HepG2 (cell line): Measurements from ENCODE around the gene FASTK. TPM values are rescaled to one million over a fixed set of nuclear protein-coding genes. Genes with fewer than 3 reads are reported as not detected.

ENCODE experiments used
- AGO2 ChIP-seq: fragments of 200-400 bp; formaldehyde crosslinking; optimal IDR thresholded peaks from 2 replicates; pipeline ENCODE3; 2017; ENCODE audit warnings: mild to moderate bottlenecking, low read depth, low read length, moderate library complexity
- AKAP8 ChIP-seq: sonication (generic); formaldehyde crosslinking; IDR thresholded peaks from 2 replicates; pipeline ENCODE4 v1.5.1; 2020; ENCODE audit warnings: mild to moderate bottlenecking, missing genetic modification reagents
- CSRNP2 ChIP-seq: sonication (generic); formaldehyde crosslinking; conservative IDR thresholded peaks from 2 replicates; pipeline ENCODE4 v1.8.0; 2022; ENCODE audit warnings: low read depth, missing genetic modification reagents
- GATAD2A ChIP-seq: IDR thresholded peaks from 2 replicates; pipeline ENCODE4 v1.6.1; 2016
- HCFC1 ChIP-seq: fragments of 150-350 bp; IDR thresholded peaks from 2 replicates; pipeline ENCODE4 v1.6.1; 2014; ENCODE audit warnings: low read depth, low read length
- MXD4 ChIP-seq: IDR thresholded peaks from 2 replicates; pipeline ENCODE4 v1.6.1; 2016; ENCODE audit warnings: mild to moderate bottlenecking, missing biosample characterization, missing genetic modification reagents
- MZF1 ChIP-seq: sonication (generic); formaldehyde crosslinking; IDR thresholded peaks from 2 replicates; pipeline ENCODE4 v1.8.1; 2023; ENCODE audit warnings: mild to moderate bottlenecking, missing genetic modification reagents, borderline replicate concordance
- POLR2G ChIP-seq: fragments of 200-400 bp; formaldehyde crosslinking; IDR thresholded peaks from 2 replicates; pipeline ENCODE4 v1.6.1; 2018; ENCODE audit warnings: mild to moderate bottlenecking, low read depth, low read length, moderate library complexity
- SALL1 ChIP-seq: sonication (generic); formaldehyde crosslinking; IDR thresholded peaks from 2 replicates; pipeline ENCODE4 v1.8.0; 2022; ENCODE audit warnings: mild to moderate bottlenecking, missing genetic modification reagents
- SOX6 ChIP-seq, 2 experiments: fragments of 450-650 bp in 1 of 2; sonication (generic) in 1 of 2; formaldehyde crosslinking in 1 of 2; IDR thresholded peaks; 2 replicates each; pipeline versions ENCODE4 v1.4.0 to v1.6.1; 2017 to 2020; ENCODE audit warnings: antibody characterized with exemption in 1 of 2, mild to moderate bottlenecking in 1 of 2, missing genetic modification reagents in 1 of 2
- TBX2 ChIP-seq: sonication (generic); formaldehyde crosslinking; IDR thresholded peaks from 2 replicates; pipeline ENCODE4 v1.5.0; 2020; ENCODE audit warnings: missing genetic modification reagents, mild to moderate bottlenecking, borderline replicate concordance
- ZBTB3 ChIP-seq: sonication (generic); formaldehyde crosslinking; IDR thresholded peaks from 2 replicates; pipeline ENCODE4 v1.4.0; 2020; ENCODE audit warnings: low read depth, mild to moderate bottlenecking, moderate library complexity, missing genetic modification reagents, borderline replicate concordance
- ZBTB7A ChIP-seq: sonication (generic); formaldehyde crosslinking; IDR thresholded peaks from 2 replicates; pipeline ENCODE4 v1.8.0; 2022; ENCODE audit warnings: mild to moderate bottlenecking, missing genetic modification reagents
- ZFP62 ChIP-seq: sonication (generic); formaldehyde crosslinking; IDR thresholded peaks from 2 replicates; pipeline ENCODE4 v1.4.0; 2020; ENCODE audit warnings: missing genetic modification reagents
- ZNF337 ChIP-seq: sonication (generic); formaldehyde crosslinking; IDR thresholded peaks from 2 replicates; pipeline ENCODE4 v1.5.1; 2020; ENCODE audit warnings: missing genetic modification reagents, low read depth, mild to moderate bottlenecking, borderline replicate concordance
- ZNF431 ChIP-seq: sonication (generic); formaldehyde crosslinking; IDR thresholded peaks from 2 replicates; pipeline ENCODE4 v1.9.0; 2022; ENCODE audit warnings: missing genetic modification reagents, low read depth, mild to moderate bottlenecking, borderline replicate concordance
- ZNF558 ChIP-seq: sonication (generic); formaldehyde crosslinking; IDR thresholded peaks from 2 replicates; pipeline ENCODE4 v1.9.0; 2022; ENCODE audit warnings: mild to moderate bottlenecking, missing genetic modification reagents, borderline replicate concordance
- ZNF780A ChIP-seq: sonication (generic); formaldehyde crosslinking; IDR thresholded peaks from 2 replicates; pipeline ENCODE4 v1.8.0; 2022; ENCODE audit warnings: mild to moderate bottlenecking, missing genetic modification reagents, moderate library complexity
- ZSCAN25 ChIP-seq: sonication (generic); formaldehyde crosslinking; IDR thresholded peaks from 2 replicates; pipeline ENCODE4 v1.8.0; 2022; ENCODE audit warnings: mild to moderate bottlenecking, missing genetic modification reagents
- polyA plus RNA-seq, 8 experiments: library from polyadenylated mRNA; depleted of rRNA in 3 of 8; stranded (reverse) in 7 of 8; unstranded in 1 of 8; fragments of >200 nt; fragmentation: Illumina TruSeq in 4 of 8; extraction: Trizol in 4 of 8; gene quantifications; 2 replicates each; pipeline versions ENCODE4 v1.2.1 to v1.2.3, GENCODE V29; 2011 to 2016; ENCODE audit warnings: low read depth in 4 of 8, missing spikeins in 1 of 8, mixed read lengths in 1 of 8; ENCODE audit not compliant: insufficient read depth in 1 of 8
- total RNA-seq, 5 experiments: library from RNA; depleted of rRNA; stranded (reverse); fragments of >200 nt; fragmentation: Illumina TruSeq; extraction: Trizol; gene quantifications; 2 replicates each; pipeline ENCODE4 v1.2.3, GENCODE V29; 2016; ENCODE audit warnings: low read depth in 1 of 5
- TF ChIP-seq, protein P1 (sequence below): sonication (generic); formaldehyde crosslinking; IDR thresholded peaks from 2 replicates; pipeline ENCODE4 v1.5.0; 2020; ENCODE audit warnings: missing genetic modification reagents
- TF ChIP-seq, protein P2 (sequence below): sonication (generic); formaldehyde crosslinking; IDR thresholded peaks from 2 replicates; pipeline ENCODE4 v1.9.0; 2021; ENCODE audit warnings: missing genetic modification reagents, mild to moderate bottlenecking, borderline replicate concordance
- TF ChIP-seq, protein P3 (sequence below): sonication (generic); formaldehyde crosslinking; IDR thresholded peaks from 2 replicates; pipeline ENCODE4 v1.4.0; 2020; ENCODE audit warnings: mild to moderate bottlenecking, missing genetic modification reagents

FASTK gene
- total and polyA plus RNA-seq, 2 of the 13 experiments (the other 11 are each of a cell fraction or from before 2014, with no cell fraction given) = 52.9 to 55.7 TPM

GRCh38 chr7:151082141-151083070 is 1.8 kb upstream of the FASTK start (continued):
- TF ChIP-seq ZFP62 (CRISPR knock-in tag) (no peak), AKAP8 (CRISPR knock-in tag) (peak; percentile 47; the same call in 1 of the 2 replicates), ZNF431 (CRISPR knock-in tag) (no peak), ZNF780A (CRISPR knock-in tag) (no peak), SALL1 (CRISPR knock-in tag) (peak; percentile 15; the same call in 1 of the 2 replicates), ZSCAN25 (CRISPR knock-in tag) (peak; percentile 74), ZBTB3 (CRISPR knock-in tag) (no peak), ZBTB7A (CRISPR knock-in tag) (no peak), ZNF558 (CRISPR knock-in tag) (no peak), HCFC1 (no peak), GATAD2A (CRISPR knock-in tag) (no peak), ZNF337 (CRISPR knock-in tag) (0 out of 2 replicates have a peak, but pooled peaks have one; percentile 28), MXD4 (no peak), CSRNP2 (CRISPR knock-in tag) (no peak), TBX2 (CRISPR knock-in tag) (no peak), AGO2 (peak; percentile 54), SOX6 (IDR thresholded peaks at IDR 0.05) (no peak), SOX6 (CRISPR knock-in tag; IDR thresholded peaks at IDR 0.05) (peak; percentile 10; the same call in 1 of the 2 replicates), MZF1 (CRISPR knock-in tag) (no peak), POLR2G (no peak)
- TF ChIP-seq, protein P1, sequence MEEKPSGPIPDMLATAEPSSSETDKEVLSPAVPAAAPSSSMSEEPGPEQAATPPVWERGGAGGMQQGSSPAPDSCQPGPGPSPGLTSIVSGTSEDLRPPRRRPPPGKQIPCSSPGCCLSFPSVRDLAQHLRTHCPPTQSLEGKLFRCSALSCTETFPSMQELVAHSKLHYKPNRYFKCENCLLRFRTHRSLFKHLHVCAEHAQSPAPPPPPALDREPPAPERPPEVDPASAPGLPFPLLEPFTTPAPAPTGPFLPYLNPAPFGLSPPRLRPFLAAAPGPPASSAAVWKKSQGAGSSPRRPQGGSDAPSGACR (CRISPR knock-in tag) = no peak
- TF ChIP-seq, protein P2, sequence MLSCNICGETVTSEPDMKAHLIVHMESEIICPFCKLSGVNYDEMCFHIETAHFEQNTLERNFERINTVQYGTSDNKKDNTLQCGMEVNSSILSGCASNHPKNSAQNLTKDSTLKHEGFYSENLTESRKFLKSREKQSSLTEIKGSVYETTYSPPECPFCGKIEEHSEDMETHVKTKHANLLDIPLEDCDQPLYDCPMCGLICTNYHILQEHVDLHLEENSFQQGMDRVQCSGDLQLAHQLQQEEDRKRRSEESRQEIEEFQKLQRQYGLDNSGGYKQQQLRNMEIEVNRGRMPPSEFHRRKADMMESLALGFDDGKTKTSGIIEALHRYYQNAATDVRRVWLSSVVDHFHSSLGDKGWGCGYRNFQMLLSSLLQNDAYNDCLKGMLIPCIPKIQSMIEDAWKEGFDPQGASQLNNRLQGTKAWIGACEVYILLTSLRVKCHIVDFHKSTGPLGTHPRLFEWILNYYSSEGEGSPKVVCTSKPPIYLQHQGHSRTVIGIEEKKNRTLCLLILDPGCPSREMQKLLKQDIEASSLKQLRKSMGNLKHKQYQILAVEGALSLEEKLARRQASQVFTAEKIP (CRISPR knock-in tag) = no peak
- TF ChIP-seq, protein P3, sequence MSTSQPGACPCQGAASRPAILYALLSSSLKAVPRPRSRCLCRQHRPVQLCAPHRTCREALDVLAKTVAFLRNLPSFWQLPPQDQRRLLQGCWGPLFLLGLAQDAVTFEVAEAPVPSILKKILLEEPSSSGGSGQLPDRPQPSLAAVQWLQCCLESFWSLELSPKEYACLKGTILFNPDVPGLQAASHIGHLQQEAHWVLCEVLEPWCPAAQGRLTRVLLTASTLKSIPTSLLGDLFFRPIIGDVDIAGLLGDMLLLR (CRISPR knock-in tag) = no peak
